KBM-7 (cell line): Measurements from ENCODE around the gene BTK.

Source experiments
- DNase-seq: peaks from one replicate; pipeline ENCODE4 v3.0.0-alpha.2; 2015
- in situ Hi-C: fragments of 300-500 bp; cut with MboI; formaldehyde crosslinking; loops from 2 replicates; pipeline ENCODE4 v1.14.3; 2020; ENCODE audit warnings: low sequenced_read_pairs, low pct_unique_long_range_greater_than_20kb, mixed read lengths

The BTK gene

DNA sequence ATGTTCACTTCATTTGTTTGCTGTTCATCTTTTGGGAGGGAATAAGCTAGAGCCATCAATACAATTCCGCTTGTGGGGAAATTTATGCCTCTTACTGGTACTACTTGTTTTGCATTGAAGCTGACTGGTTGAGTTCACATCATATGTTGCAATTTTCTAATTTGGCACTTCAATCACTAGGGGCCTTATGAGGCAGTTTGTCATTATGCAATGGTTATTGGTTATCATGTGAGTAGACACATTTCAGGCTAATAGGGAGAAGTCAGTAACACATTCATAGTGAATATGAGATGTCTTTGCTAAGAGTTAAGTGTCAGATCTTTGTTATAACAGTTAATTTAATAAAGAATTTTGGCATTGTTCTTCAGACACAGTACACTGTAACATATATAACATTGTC lies 9.8 kb upstream of the BTK start:
- in situ Hi-C loops = no loop called here
- peak; percentile 45 for DNase-seq

DNA sequence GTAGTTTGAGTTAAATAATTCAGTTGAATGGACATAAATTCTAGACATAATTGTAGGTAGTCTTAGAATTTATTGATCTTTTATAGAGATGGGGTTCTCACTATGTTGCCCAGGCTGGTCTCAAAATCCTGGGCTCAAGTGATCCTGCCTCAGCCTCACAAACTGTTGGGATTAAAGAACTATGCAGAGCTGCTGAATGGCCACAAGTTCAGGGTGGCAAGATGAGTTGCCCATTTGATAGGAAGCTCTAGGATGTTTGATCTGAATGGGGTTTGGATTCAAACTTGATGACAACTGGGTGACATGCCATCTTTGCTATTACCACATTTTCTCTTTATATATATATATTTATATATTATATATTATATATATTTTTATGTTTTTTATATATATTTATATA lies 8.4 kb upstream of the BTK start:
- in situ Hi-C loops = no loop called here
- no peak for DNase-seq

DNA sequence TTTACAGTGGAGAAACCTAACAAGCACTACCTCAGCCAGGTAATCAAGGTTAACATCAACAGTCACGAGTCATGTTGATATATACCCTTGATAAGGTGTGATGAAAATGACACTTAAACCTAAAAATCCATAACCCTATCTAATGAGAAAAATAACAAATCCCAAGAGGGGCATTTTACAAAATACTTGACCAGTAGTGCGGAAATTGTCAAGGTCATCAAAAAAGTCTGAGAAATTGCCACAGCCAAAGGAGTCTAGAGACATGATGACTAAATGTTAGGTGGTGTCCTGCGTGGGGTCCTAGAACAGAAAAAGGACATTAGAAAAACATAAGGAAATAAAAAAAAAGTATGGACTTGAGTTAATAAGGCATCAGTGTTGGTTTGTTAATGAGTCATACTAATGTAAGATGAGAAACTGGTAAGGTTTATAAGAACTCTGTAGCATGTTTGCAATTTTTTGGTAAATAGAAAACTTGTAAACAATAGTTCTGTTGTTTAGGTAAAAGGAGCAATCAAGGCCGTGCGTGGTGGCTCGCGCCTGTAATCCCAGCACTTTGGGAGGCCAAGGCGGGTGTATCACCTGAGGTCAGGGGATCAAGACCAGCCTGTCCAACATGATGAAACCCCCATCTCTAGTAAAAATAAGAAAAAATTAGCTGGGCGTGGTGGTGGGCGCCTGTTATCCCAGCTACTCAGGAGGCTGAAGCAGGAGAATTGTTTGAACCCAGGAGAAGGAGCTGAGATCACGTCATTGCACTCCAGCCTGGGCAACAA lies 7.7 kb upstream of the BTK start:
- DNase-seq = no peak

DNA sequence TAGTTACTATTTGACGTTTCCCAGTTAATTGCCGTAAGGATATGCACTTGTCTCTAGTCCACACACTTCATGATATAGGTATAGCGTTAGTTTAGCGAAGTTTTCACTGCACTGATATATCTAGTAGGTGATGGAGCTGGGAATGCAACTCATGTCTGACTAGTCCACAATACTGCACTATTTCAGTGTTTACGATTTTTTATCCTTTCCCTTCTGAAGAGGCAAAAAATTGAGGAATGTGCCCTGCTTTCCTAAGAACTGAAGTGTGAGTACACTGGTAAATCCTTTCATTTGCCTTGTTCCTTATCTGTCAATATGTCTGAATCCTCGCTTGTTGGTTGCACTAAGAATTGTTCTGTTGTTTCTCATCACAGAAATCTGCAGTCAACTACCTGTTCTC lies 5.8 kb upstream of the BTK start:
- DNase-seq = no peak
- in situ Hi-C loops = no loop called here

More for the DNA sequence above, 7.7 kb upstream of the BTK start:
- in situ Hi-C loops = no loop called here

DNA sequence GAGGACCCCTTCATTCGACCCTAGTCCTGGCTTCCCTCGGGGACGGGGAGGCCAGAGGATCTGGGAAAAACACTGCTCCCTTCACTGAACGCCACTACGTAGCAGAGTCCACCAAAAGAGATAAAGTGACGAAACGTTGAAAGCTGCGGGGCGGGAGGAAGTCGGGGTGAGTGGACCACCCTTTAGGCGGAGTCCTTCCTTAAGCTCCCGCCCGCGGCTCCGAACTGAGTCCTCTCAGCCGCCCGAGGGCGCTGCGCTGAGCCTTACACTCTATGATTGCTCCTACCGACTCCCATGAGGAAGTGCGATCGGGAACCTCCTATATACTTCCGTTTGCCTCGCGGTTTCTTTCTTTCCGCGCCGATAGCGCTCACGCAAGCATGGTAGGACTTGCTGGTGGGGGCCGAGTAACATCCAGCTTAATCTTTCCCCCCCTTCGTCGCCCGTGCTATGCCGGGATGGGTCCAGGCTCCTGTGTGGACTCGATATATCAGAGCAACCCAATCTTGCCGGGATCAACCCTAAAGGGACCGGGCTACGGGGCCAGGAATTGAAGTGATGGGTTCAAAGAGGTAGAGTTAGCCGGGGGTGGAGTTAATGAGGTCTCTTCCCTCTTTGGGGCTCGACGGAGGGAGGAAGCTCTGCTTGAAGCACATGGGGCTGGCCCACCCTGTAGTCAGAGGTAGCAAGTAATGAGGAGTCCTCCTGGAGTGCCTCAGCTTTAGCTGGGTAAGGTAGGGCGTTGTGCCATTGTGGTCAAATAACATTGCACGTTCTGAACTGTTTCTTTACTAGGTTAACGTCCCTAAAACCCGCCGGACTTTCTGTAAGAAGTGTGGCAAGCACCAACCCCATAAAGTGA lies 4.9 kb upstream of the BTK start, which contains the start of gene RPL36A:
TSS of gene RPL36A (plus strand) at position 348 of the 862 bp plus-strand sequence. CDS start at position 381, 33 bp downstream.
- in situ Hi-C loops = no loop called here
- peak; percentile 98 for DNase-seq

DNA sequence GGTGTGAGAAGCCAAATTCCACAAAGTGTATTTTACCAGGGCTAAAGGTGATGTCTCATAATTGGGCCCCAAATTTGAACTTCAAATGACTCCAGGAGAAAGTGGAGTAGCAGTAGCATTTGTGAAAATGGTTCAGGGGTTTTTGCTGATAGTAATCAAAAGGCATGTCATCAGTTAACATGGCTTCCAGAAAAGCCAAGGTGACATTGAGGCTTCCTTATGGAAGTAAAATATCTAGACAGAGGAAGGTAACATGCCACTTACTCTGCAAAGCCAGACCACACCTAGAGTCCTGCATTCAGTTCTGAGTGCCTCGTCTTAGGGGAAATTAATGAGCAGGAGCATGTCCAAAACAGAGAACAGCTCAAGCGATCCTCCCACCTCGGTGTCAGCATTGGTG lies 2.6 kb upstream of the BTK start:
- in situ Hi-C loops = no loop called here
- no peak for DNase-seq

DNA sequence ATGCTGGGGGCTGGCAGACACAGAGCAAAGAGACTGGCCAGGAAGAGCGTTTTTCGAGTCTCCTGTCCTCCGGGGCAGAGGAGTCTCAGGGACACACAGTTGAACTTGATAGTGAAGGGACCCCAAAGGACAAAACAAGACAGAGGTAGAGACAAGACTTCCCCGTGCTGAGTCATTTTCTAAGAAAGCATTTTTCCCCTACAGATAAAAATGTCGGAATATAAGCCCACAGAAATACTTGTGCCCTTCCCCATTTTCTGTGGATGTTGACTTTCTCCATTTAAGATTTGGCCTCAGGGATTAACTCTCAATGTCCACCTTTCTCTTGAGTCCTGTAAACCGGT lies 523 bp upstream of the BTK start:
- no peak for DNase-seq
- in situ Hi-C loops = no loop called here

DNA sequence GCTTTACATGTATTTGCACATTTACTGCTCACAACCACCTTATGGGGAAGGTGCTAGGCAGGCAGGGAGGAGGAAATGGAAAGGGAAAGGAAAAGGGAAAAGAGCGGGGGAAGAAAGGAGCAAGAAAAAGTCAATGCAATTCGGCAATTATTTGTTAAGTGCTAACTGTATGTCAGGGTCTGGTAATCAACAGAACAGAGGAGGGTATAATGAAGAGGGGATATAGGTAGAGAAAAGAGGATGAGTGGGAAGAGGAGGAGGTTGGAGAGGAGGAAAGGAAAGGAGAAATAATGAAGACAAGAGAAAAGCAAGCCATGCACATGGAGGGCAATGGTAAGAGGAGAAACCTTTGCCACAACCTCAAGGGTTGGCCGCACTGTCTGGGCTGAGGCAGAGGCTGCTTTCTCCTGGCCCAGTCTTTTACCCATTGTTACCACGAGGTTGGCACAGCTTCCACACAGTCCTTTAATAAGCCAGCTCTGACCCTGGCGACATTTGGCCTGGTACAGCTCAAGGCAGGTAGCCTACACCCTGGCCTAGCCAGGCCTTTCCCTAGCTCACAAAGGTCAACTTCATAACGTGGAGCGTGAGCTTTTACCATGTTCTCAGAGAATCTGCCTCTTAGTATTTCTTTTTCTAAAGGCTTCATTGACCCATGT lies 836 bp downstream of the BTK start:
- no peak for DNase-seq
- in situ Hi-C loops = no loop called here

DNA sequence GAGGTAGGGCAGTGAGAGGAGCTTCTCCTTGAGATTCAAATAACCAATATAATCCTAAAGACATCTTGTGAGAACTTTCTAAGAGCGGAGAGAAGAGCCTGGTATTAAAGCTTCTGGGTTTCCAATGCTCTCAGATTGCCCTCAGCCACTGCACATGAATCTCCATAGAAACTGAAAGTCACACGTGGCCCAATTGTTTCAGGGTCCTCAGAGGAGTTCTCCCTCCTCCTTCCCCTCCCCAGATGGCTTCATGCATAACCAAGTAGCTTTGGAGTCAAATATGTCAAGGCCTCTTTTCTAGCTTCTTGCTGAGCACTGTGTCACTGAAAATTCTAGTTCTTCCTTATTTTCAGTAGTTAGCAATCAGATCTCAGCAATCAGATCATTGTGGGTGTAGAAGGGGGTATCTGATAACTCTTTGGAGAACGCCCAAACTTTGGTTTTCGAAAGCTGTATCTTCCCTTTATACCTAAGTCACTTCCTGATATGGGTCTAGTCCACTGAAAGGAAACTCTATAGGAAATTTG lies 2.2 kb downstream of the BTK start:
- in situ Hi-C loops = no loop called here

DNA sequence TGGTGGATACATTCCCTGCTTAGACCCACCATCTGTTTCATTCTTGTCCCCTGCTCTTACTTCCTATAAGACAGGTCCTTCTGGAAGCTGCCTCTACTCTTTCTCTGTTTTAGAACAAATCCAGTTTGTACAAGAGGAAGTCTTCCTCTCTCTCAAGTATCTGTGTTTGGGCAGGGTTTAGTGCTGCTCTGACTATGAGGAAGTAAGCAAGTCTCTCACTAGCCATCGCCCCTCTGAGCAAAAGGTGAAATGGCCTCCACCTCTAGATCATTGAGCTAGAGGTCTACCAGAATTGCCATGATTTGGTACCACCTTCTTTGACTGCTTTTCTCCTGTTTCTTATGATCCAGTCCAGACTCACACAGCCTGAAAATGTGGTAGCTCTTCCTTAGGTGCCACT lies 8.4 kb downstream of the BTK start:
- no peak for DNase-seq
- in situ Hi-C loops = no loop called here

More for the DNA sequence above, 2.2 kb downstream of the BTK start:
- peak; percentile 74 for DNase-seq

DNA sequence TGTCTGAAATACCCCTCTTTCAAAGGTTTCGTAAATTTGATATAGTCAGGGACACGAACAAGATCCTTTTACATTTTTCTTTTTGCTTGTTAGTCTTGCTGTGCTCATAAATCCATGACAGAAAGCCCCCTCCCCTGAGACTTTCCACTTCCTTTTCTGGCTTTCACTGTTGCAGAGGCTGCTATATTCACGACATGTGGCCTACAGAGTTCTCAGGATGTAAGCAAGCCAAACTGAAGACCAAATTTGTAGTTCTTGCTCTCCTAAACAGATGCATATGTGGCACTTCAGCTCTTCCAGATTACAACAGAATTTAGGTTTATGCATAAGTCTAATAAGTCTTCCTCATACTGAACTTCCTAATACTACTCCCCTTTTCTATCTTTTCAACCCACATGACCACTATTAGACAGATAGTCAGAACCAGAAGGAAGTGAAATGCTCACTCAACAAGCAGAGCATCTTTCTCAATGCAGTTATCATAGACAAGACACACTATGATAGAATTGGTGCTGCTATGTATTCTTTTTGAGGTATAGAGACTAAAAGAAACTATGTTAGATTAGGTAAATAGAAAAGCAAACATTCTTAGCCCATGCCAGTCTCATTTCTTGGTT lies 15.0 kb downstream of the BTK start:
- in situ Hi-C loops = no loop called here
- DNase-seq = peak; percentile 62

DNA sequence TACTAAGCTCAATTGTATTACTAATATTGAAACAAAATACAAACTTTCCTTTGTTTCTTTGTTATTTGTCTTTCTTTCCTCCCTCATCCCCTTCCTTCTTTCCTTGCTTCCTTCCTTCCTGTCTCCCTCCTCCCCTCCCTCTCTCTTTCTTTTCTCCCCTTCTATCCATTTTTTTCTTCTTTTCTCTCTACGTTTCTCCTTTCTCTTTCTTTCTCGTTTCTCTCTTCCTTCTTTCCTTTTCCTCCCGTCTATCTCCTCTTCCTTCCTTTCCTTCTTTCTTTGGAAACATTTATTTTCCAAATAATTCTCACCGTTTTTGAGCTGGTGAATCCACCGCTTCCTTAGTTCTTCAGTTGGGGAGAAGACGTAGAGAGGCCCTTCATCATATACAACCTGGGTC lies 16.3 kb downstream of the BTK start:
- no peak for DNase-seq
- in situ Hi-C loops = no loop called here

DNA sequence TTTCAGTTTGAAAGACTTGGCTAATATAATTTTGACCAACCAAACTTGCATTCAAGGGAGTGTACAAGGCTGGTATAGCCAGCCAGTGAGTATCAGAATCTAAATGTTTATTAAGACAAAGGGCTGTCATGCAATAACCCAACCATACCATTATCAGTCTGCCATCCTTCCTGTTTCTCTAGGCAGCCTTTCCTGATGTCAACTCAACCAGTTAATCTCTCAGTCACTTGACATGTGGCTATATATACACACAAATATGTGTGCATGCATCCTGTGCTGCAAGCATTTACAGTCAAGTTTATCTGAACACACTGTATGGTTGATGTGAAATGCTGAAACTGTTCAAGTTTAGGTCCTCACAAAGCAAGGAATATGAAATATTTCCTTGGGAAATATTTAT lies 17.2 kb downstream of the BTK start:
- peak; percentile 90 for DNase-seq
- in situ Hi-C loops = no loop called here

DNA sequence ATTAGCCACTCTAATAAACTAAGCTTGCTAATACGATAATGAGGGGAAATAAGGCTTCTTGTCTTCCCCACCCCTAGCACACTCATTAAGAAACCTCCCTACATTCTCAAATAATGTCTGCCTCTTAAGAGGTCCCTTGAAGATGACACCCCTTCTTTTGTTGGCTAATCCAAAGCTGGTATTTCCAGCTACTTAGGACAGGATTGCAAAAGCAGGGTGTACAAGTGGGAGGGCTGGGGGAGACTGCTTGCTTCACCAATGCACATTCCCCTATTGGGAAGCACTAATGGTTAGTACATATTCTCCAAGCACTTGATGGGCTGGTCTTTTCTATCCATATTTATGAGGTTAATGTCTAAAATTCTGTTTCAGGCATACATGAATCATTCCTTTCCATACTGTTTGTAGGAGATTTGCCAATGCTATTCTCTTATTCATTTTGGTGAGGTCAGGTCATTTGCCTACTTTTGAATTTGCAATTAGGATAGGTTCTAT lies 20.6 kb downstream of the BTK start:
- no peak for DNase-seq

DNA sequence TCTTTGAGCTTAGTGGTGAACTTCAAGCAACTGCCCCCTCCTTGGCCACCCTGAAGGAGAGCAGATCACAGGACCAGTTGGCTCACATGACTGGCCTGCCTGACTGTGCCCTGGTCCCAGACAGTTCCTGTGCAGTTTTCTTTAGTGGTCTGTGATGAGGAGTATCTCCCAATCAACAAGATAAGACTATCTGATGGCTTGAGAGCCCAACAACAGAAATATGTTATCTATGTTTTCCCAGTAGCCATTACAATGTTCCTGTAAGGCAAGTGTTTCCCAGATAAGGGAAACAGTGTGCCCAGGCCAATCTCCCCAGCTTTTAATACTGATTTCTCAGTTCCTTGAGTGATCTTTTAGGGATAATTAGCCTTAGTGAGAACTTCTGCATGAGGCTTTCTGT lies 23.2 kb downstream of the BTK start:
- DNase-seq = no peak
- in situ Hi-C loops = no loop called here

More for the DNA sequence above, 20.6 kb downstream of the BTK start:
- in situ Hi-C loops = no loop called here

DNA sequence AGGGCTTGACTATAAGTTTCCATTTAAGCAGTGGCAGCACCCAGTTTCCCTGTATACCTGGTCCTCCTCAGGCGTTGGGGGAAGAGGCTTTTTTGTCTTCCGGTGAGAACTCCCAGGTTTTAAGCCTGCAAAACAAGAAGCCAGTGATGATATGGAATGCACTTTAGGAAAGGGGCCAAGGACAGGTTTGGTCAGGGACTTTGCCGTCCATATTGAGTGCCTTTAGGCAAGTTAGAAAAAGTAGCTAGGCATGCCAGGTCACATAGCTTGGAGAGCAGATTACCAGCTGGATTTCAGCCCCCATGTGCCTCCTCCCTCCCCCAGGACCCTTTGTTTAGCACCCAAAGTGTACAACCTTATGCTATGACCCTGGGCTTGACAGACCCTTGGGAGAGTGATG lies 23.9 kb downstream of the BTK start:
- no peak for DNase-seq
- in situ Hi-C loops = no loop called here

DNA sequence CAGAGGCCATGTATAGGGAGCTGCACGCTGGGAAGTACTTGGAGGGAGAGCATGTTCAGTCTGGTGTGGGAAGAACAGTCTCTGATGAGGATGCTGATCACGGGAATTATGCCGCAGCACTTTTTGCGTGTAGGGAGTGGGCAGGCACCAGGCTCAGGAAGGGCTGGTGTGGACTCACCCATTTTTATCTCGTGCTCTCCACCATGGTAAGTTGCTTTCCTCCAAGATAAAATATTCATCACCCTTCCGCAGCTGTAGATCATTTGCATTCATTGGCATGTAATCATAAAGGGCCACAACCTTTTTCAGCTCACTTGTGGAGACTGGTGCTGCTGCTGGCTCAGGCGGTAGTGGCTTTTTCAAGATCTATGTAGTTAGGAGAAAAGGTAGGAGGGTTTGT lies 25.6 kb downstream of the BTK start:
- in situ Hi-C loops = no loop called here
- DNase-seq = no peak

DNA sequence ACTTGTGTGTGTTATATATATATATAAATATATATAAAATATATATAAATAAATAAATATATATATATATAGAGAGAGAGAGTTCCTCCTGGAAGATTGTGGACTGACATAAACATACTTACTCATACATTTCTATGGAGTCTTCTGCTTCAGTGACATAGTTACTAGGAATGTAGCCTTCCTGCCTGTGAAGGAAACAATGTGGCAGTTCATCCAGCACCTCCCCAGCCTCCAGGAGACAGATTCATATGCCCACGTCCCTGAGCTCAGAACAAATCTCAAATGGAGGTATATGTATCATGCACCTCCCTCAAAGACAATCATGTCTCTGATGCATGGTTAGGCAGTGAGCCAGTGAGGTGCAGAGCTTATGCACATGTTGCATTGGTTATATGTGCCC lies 26.0 kb downstream of the BTK start:
- no peak for DNase-seq
- in situ Hi-C loops = no loop called here

DNA sequence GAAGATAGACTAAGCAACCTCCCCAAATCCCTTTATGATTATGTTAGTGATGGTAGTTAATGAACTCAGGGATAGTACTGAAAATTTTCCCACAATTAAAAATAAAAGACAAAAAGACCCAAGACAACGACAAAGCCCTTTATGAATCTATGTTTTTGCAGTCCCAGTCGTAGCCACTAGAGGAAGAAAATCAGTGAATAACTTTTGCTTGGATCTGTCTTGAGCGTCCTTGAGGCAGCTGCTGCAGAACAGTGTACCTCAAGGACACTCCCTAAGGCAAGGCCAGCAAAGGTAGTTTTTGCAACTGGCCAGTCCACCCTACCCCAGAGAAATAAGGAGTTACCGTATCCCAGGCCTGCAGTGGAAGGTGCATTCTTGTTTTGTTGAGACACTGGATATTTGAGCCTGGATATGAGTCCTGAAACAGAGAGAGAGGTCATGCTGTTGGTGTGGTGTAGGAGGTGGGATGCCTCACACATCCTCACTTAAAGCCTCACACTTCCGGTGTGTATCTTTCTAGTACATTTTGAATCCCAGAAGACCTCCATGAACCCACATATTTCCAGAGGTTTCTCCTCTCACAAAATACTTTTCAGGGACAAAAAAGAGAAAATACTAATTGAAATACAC lies 28.7 kb downstream of the BTK start:
- peak; percentile 53 for DNase-seq
- in situ Hi-C loops = no loop called here
